RKO (cell line): Measurements from ENCODE around the gene ABO.
"Not testable (repeated sequence)": the region's sequence is repeated elsewhere in the genome, so short reads cannot be mapped to it uniquely, and the experiment has no call there.

Source experiments
- DNase-seq: peaks from one replicate; pipeline ENCODE4 v3.0.0-alpha.2; 2016; ENCODE audit warnings: low spot score

Gene ABO

DNA sequence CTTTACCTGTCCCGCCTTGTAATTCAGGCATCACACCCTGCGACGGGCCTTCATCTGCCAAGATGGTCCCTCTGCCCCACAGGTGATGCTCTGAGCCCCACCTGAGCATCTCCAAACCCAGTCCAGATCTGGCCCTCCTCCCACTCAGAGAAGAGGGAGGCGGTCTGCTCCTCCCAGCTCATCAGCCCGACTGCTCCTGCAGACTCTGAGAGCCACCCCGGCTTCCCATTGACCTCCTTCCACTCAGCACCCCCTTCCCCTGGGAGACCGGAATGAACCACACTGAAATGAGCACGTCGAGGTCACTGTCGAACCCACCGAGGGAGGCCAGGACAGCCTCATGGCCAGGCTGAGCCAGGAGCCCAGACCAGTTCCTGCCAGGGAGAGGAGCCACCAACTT, 12.8 kb downstream of the ABO start:
- DNase-seq, result no peak

- no peak for DNase-seq
Observed at GRCh38 chr9:133261753-133262120, 13.3 kb downstream of the ABO start.

DNA sequence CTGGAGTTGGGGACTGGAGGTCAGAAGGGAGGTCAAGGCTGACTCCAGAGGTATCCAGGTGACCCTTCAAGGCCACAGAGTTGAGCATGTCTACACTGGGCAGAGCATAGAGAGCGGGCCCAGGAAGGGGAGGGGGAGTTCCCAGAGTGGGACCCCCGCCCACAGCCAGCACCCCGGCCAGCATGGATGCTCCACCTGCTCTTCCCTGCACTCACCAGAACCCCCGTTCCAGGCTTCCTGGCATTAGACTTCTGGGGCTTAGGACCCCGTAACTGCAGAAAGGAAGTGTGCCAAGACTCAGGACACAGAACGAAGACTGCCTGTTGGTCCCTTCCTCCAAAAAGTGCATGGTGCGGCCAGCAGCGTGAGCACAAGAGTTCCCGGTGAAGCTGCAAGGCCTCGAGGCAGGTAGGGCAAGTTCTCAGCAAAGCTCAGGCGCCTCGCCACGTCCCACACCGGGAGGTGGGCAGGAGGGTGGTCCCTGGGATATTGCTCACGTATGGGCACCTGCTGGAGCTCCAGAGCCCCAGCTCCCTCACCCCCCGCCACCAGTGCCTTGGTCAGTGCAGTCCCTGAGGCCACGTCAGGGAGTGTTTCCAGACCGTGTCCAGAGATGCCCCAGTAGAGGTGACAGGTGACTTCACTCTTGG, 13.8 kb downstream of the ABO start:
- DNase-seq, result no peak

GRCh38 chr9:133260334-133261102, 14.5 kb downstream of the ABO start:
- DNase-seq, result no peak

DNA sequence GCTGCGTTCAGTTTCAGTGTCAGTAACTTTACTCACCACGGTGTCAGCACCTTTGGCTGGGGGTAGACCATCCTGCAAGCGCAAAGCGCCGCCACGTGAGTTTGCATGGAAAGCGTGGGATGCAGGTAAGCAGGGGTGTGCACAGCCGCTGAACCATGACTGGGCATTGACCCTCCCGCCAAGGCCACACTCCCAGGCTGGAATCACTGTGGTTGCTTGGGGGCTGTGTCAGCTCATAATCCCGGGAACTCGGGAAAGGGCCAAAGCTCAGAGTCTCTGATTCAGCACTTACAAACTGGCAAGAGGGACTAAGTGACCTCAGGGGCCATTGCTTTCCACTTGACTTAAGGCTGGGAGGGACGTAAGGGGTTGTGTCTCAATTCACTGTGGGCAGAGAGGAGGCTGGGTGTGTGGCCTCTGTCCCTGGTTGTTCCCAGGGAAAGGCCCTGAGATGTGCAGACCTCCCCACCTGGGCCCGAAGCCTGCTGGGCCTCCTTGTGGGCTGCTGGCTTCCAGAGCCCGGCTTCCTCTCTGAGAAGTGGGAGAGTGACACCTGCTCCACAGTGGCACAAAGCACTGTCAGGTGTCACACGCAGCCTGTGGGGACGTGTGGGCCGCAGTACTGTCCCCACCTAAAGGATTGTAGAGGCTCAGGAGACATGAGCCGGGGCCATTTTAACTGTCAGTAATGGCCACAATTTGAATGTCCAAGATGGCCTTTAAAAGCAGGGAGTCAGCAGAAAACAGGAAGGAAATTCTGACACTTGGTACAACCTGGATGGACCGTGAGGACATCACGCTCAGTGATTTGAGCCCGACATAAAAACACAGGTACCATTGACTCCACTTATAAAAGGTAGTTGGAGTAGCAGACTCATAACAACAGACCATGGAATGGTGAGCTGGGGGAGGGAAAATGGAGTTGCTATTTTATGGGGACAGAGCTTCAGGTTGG, 16.7 kb downstream of the ABO start:
- peak; percentile 48 for DNase-seq

- no peak for DNase-seq
Observed at GRCh38 chr9:133257465-133257956, 17.5 kb downstream of the ABO start.

GRCh38 chr9:133256686-133257091, 18.3 kb downstream of the ABO start:
- no peak for DNase-seq

- DNase-seq, result no peak
Observed at GRCh38 chr9:133256136-133256461, 18.9 kb downstream of the ABO start.

- DNase-seq, result no peak
Observed at GRCh38 chr9:133255371-133256135, 19.4 kb downstream of the ABO start.

DNA sequence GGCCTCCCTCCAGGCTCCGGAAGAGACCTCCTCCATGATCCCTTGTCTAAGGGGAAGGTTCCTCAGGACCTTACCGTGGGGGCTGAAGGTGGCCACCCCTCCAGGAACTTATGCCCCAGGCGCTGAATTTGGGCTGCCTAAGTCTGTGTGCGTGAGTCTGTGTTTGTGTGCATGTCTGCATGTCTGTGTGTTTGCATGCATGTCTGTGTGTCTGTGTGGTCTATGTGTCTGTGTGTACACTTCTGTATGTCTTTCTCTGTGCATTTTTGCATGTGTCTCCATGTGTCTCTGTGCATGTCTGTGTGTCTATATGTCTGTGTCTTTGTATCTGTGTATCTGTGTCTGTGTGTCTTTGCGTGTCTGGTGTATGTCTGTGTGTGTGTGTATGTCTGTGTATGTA, 20.5 kb downstream of the ABO start:
- DNase-seq, result no peak

- DNase-seq, result no peak
Observed at GRCh38 chr9:133253268-133253667, 21.7 kb downstream of the ABO start.

DNA sequence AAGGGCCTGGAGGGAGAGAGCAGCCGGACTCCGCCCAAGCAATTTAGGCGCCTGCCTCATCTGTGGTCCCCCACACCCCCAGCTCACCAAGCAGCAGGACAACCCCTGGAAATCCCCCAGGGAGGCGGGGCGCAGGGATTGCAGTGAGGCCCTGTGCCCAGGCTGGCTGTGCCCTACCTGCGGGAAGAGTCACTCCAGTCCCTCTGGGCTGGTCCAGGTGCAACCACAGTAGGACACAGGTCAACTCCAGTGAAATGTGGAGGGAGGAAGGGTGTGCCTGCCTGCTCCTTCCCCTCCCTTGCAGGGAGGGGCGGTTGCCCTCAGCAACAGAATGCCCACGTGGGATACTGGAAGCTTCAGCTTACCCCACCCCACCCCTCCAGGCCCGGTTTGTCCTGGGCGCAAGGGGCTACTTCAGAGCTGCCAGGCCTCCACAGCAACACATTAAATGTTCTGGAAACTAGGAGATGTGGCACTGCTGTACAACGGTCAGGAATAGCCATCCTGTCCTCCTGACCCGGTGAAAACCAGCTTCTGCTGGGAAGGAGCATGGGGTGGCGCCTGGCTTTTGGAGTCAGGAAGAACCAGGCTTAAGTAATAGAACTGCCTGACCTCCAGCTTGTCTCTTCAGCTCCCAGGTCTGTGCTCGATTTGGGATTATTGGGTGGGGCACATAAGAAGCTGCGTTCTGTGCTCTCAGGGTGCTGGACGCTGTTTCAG, 22.5 kb downstream of the ABO start:
- no peak for DNase-seq

DNA sequence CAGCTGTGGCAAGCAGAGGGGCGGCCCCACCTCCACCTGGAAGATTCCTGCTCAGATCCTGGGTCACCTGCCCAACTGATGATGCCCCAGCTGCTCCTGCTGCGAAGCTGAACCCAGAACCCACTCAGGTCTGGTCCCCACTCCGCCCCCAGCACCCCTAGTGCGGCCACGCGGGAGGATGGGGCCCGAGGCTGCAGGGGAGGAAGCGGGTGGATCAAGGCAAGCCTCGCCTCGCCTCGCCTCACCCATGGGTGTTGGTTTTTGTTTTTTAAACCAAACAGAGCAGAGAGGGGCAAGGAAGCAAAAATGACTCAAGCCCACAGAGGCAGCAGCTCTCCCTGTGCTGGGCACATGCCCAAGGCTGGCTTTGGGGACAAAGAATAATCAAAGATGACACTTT, 23.2 kb downstream of the ABO start:
- DNase-seq, result no peak

DNA sequence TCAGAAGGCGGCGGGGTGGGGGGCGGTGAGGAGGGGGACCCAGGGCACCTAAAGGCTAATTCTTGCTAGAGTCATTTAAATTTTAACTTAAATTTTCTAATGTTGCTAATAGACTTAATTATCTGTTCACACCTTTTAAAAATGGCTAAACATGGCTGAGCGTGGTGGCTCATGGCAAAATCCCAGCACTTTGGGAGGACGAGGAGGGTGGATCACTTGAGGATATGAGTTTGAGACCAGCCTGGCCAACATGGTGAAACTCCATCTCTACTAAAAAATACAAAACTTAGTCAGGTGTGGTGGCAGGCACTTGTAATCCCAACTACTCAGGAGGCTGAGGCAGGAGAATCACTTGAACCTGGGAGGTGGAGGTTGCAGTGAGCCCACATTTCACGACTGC, 23.8 kb downstream of the ABO start:
- DNase-seq, result not testable (repeated sequence)

GRCh38 chr9:133250741-133251170, 24.2 kb downstream of the ABO start:
- DNase-seq, result no peak

DNA sequence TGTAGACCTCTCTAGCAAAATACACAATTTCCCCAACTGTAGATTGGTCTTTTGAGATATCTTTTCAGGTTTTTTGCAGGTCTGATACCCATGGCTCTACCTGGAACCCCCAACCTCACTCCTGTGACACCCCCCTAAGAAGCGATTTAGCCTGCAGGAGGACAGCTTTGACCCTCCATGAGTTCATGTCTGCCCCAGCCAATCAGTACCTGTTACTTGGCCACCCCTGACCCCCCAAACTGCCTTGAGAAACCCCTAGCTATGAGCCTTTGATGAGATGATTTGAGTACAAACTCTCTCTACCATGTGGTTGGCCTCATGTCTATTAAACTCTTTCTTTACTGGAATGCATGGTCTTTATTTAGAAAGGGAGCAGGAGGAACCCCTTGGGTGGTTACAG, 25.7 kb downstream of the ABO start:
- DNase-seq, result no peak

- no peak for DNase-seq
Observed at GRCh38 chr9:133248726-133249295, 26.2 kb downstream of the ABO start.

- no peak for DNase-seq
Observed at GRCh38 chr9:133247632-133248031, 27.4 kb downstream of the ABO start.

DNA sequence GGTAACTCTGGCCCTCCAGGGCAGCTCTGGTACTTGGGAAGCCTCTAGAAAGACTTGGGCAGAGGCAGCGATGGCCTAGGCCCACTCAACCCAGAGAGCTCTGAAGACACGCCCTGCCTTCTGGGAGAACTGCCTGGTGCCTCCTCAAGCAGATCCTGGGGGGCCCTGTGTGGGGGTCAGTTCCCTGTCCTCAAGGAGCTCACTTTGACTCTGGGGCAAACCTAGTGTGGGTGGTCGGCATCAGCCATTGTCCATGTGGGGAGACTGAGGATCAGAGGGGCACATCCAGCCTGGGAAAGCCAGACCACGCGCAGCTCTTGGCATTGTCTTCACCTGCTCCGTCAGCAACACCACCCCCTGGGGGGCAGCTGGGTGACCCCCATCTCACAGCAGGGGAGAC, 28.0 kb downstream of the ABO start:
- DNase-seq, result no peak

GRCh38 chr9:133246562-133246961, 28.4 kb downstream of the ABO start:
- no peak for DNase-seq

DNA sequence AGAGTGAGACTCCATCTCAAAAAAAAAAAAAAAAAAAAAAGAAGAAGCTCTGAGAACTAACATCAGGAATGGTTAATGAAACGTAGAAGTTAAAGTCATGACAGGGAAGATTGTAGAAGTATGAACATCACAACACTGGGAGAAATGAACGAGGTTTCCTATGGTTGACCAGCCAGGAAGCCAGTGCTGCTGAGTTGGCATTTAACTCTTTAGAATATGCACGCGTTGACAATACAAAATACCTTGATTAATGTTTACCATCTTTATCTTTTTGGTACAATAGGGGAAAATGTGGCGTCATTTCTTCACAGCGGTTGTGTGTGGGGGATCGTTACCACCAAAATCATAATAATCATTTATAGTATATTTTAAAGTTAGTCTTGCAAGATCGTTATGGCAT, 32.0 kb downstream of the ABO start:
- DNase-seq, result no peak
